WTC11 (cell line): ENCODE results near the gene ELF3. TPM values are rescaled to one million over a fixed set of nuclear protein-coding genes. Genes with fewer than 3 reads are reported as not detected.

Experiments
- CBFB ChIP-seq: sonication (generic); formaldehyde crosslinking; IDR thresholded peaks from 2 replicates; pipeline ENCODE4 v1.8.1; 2022; ENCODE audit warnings: mild to moderate bottlenecking, low read depth, missing genetic modification reagents
- CDX4 ChIP-seq: fragments of 250-450 bp; sonication (Bioruptor Pico); IDR thresholded peaks from 2 replicates; pipeline ENCODE4 v1.9.0; 2021; ENCODE audit warnings: moderate library complexity, mild to moderate bottlenecking, inconsistent platforms, borderline replicate concordance
- FOXJ3 ChIP-seq: sonication (generic); formaldehyde crosslinking; IDR thresholded peaks from 2 replicates; pipeline ENCODE4 v1.9.0; 2021; ENCODE audit warnings: missing genetic modification reagents, mild to moderate bottlenecking, borderline replicate concordance
- FOXK1 ChIP-seq: sonication (generic); formaldehyde crosslinking; IDR thresholded peaks from 2 replicates; pipeline ENCODE4 v1.8.0; 2022; ENCODE audit warnings: mild to moderate bottlenecking, moderate library complexity, missing genetic modification reagents
- GRHL2 ChIP-seq: fragments of 250-450 bp; sonication (Bioruptor Pico); IDR thresholded peaks from 2 replicates; pipeline ENCODE4 v1.8.0; 2022; ENCODE audit warnings: mild to moderate bottlenecking, moderate library complexity; ENCODE audit not compliant: insufficient replicate concordance, severe bottlenecking
- IRF2 ChIP-seq: sonication (generic); formaldehyde crosslinking; IDR thresholded peaks from 2 replicates; pipeline ENCODE4 v1.8.0; 2022; ENCODE audit warnings: low read depth, missing genetic modification reagents, borderline replicate concordance
- MYBL2 ChIP-seq: sonication (generic); formaldehyde crosslinking; IDR thresholded peaks from 2 replicates; pipeline ENCODE4 v1.8.1; 2023; ENCODE audit warnings: mild to moderate bottlenecking, moderate library complexity, missing genetic modification reagents
- PRDM15 ChIP-seq: sonication (generic); formaldehyde crosslinking; IDR thresholded peaks from 2 replicates; pipeline ENCODE4 v1.8.0; 2022; ENCODE audit warnings: missing genetic modification reagents
- SMAD4 ChIP-seq: sonication (generic); formaldehyde crosslinking; IDR thresholded peaks from 2 replicates; pipeline ENCODE4 v1.8.0; 2022; ENCODE audit warnings: mild to moderate bottlenecking, missing genetic modification reagents
- TCF7 ChIP-seq: sonication (generic); formaldehyde crosslinking; IDR thresholded peaks from 2 replicates; pipeline ENCODE4 v1.8.0; 2022; ENCODE audit warnings: mild to moderate bottlenecking, low read depth, missing genetic modification reagents, moderate library complexity
- ZNF263 ChIP-seq: sonication (generic); formaldehyde crosslinking; IDR thresholded peaks from 2 replicates; pipeline ENCODE4 v1.8.1; 2022; ENCODE audit warnings: low read depth, mild to moderate bottlenecking, moderate library complexity, missing genetic modification reagents
- ZNF512 ChIP-seq: sonication (generic); formaldehyde crosslinking; IDR thresholded peaks from 2 replicates; pipeline ENCODE4 v1.8.1; 2022; ENCODE audit warnings: missing genetic modification reagents, borderline replicate concordance
- ZNF532 ChIP-seq: fragments of 250-450 bp; sonication (Bioruptor Pico); IDR thresholded peaks from 2 replicates; pipeline ENCODE4 v1.9.0; 2021; ENCODE audit warnings: mild to moderate bottlenecking, borderline replicate concordance
- ZSCAN18 ChIP-seq: fragments of 250-450 bp; sonication (Bioruptor Pico); IDR thresholded peaks from 2 replicates; pipeline ENCODE4 v2.1.2; 2022; ENCODE audit warnings: mild to moderate bottlenecking, moderate library complexity
- total RNA-seq: library from RNA; stranded (reverse); gene quantifications from 3 replicates; pipeline ENCODE4 v1.2.3, GENCODE V29; 2021
- TF ChIP-seq, protein P1 (sequence below): fragments of 250-450 bp; sonication (Bioruptor Pico); IDR thresholded peaks from 2 replicates; pipeline ENCODE4 v1.8.0; 2021; ENCODE audit warnings: mild to moderate bottlenecking
- TF ChIP-seq, protein P2 (sequence below): sonication (generic); formaldehyde crosslinking; IDR thresholded peaks from 2 replicates; pipeline ENCODE4 v1.8.0; 2023; ENCODE audit warnings: missing genetic modification reagents
- TF ChIP-seq, protein P3 (sequence below): sonication (generic); formaldehyde crosslinking; IDR thresholded peaks from 2 replicates; pipeline ENCODE4 v1.8.0; 2023; ENCODE audit warnings: mild to moderate bottlenecking, missing genetic modification reagents
- TF ChIP-seq, protein P4 (sequence below): sonication (generic); formaldehyde crosslinking; IDR thresholded peaks from 2 replicates; pipeline ENCODE4 v1.8.1; 2023; ENCODE audit warnings: mild to moderate bottlenecking, missing genetic modification reagents, moderate library complexity

Gene ELF3
- total RNA-seq, 1 experiment from 2014 or later, result 15.0 TPM

DNA sequence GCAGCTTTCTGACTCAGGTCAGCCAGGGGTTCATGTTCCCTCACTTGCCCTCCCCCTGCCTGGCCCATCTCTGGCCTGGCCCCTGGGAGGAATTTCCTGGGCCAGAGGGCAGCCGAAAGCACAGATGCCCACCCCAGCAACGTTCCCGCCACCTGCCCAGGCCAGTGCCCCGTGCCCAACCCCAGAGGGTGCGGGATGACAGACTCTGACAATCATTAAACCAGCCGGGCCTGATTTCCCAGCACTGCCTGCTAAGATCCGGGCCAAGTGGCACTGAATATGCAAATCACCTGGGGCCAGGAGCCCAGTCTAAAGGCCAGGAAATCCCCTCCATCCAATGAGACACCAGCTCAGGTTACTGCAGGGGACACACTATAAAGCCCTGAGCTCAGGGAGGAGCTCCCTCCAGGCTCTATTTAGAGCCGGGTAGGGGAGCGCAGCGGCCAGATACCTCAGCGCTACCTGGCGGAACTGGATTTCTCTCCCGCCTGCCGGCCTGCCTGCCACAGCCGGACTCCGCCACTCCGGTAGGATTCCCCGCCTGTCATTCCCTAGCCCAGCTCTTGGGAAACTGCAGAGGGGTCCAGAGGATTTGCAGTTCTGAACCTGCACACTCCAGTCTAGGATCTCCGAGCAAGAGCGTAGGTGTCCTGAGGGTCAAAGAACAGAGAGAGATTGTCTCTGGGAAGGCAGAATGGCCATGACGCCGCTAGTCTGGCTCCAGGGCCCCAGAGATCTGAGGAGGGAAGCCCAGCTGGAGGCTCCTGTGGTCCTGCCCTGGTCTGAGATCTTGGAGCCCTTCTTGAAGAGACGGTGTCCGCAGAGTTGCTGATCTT, at the start of gene ELF3 (continued):
- TF ChIP-seq, protein P1, sequence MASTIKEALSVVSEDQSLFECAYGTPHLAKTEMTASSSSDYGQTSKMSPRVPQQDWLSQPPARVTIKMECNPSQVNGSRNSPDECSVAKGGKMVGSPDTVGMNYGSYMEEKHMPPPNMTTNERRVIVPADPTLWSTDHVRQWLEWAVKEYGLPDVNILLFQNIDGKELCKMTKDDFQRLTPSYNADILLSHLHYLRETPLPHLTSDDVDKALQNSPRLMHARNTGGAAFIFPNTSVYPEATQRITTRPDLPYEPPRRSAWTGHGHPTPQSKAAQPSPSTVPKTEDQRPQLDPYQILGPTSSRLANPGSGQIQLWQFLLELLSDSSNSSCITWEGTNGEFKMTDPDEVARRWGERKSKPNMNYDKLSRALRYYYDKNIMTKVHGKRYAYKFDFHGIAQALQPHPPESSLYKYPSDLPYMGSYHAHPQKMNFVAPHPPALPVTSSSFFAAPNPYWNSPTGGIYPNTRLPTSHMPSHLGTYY (CRISPR knock-in tag), result no peak
- no peak for TF ChIP-seq CDX4
- TF ChIP-seq ZNF512 (CRISPR knock-in tag), result no peak
- no peak for TF ChIP-seq PRDM15 (CRISPR knock-in tag)
- TF ChIP-seq IRF2 (CRISPR knock-in tag), result no peak
- TF ChIP-seq FOXJ3, result no peak
- TF ChIP-seq, protein P2, sequence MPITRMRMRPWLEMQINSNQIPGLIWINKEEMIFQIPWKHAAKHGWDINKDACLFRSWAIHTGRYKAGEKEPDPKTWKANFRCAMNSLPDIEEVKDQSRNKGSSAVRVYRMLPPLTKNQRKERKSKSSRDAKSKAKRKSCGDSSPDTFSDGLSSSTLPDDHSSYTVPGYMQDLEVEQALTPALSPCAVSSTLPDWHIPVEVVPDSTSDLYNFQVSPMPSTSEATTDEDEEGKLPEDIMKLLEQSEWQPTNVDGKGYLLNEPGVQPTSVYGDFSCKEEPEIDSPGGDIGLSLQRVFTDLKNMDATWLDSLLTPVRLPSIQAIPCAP (CRISPR knock-in tag), result no peak
- no peak for TF ChIP-seq TCF7 (CRISPR knock-in tag)
- TF ChIP-seq GRHL2, result no peak
- TF ChIP-seq, protein P3, sequence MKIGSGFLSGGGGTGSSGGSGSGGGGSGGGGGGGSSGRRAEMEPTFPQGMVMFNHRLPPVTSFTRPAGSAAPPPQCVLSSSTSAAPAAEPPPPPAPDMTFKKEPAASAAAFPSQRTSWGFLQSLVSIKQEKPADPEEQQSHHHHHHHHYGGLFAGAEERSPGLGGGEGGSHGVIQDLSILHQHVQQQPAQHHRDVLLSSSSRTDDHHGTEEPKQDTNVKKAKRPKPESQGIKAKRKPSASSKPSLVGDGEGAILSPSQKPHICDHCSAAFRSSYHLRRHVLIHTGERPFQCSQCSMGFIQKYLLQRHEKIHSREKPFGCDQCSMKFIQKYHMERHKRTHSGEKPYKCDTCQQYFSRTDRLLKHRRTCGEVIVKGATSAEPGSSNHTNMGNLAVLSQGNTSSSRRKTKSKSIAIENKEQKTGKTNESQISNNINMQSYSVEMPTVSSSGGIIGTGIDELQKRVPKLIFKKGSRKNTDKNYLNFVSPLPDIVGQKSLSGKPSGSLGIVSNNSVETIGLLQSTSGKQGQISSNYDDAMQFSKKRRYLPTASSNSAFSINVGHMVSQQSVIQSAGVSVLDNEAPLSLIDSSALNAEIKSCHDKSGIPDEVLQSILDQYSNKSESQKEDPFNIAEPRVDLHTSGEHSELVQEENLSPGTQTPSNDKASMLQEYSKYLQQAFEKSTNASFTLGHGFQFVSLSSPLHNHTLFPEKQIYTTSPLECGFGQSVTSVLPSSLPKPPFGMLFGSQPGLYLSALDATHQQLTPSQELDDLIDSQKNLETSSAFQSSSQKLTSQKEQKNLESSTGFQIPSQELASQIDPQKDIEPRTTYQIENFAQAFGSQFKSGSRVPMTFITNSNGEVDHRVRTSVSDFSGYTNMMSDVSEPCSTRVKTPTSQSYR (CRISPR knock-in tag), result no peak
- peak; percentile 40; the same call in 1 of the 2 replicates for TF ChIP-seq ZNF532 (CRISPR knock-in tag)
- TF ChIP-seq MYBL2, result no peak
- TF ChIP-seq, protein P4, sequence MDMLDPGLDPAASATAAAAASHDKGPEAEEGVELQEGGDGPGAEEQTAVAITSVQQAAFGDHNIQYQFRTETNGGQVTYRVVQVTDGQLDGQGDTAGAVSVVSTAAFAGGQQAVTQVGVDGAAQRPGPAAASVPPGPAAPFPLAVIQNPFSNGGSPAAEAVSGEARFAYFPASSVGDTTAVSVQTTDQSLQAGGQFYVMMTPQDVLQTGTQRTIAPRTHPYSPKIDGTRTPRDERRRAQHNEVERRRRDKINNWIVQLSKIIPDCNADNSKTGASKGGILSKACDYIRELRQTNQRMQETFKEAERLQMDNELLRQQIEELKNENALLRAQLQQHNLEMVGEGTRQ, result no peak; the same call in 1 of the 2 replicates
- TF ChIP-seq SMAD4 (CRISPR knock-in tag), result no peak
- no peak for TF ChIP-seq ZSCAN18 (CRISPR knock-in tag)
- TF ChIP-seq ZNF263 (CRISPR knock-in tag), result no peak
- TF ChIP-seq FOXK1 (CRISPR knock-in tag), result no peak
- TF ChIP-seq CBFB (CRISPR knock-in tag), result no peak
